ENCODE results near the gene TMEM167B. TPM values are rescaled to one million over a fixed set of nuclear protein-coding genes. Genes with fewer than 3 reads are reported as not detected.

TMEM167B gene
- polyA plus RNA-seq, 12 donors = 36.6 to 49.2 (median 42.4) TPM; not detected in 1

Other genes with a start within 250 kb of the TMEM167B start
- gene AKNAD1, start 233.7 kb upstream of the TMEM167B start, polyA plus RNA-seq (ENCODE audit: insufficient read length in 12 of 12) = 1 to 10 TPM in 10 of 12 donors, not detected in 2; 1.0 to 3.4 (median 2.1) TPM
- 10 to 100 TPM in 11 of 12 donors, not detected in 1; 31.4 to 55.8 (median 45.3) TPM for gene GPSM2, start 213.8 kb upstream of the TMEM167B start, polyA plus RNA-seq (ENCODE audit: insufficient read length in 12 of 12)
- gene CLCC1, start 127.3 kb upstream of the TMEM167B start, polyA plus RNA-seq (ENCODE audit: insufficient read length in 12 of 12) = 10 to 100 TPM in 11 of 12 donors, not detected in 1; 20.3 to 50.7 (median 46.2) TPM
- 10 to 100 TPM in 11 of 12 donors, not detected in 1; 11.2 to 30.8 (median 13.0) TPM for gene WDR47, start 48.7 kb upstream of the TMEM167B start, polyA plus RNA-seq (ENCODE audit: insufficient read length in 12 of 12)
- 10 to 100 TPM in 11 of 12 donors, not detected in 1; 13.5 to 65.1 (median 49.6) TPM for gene TAF13, start 14.8 kb upstream of the TMEM167B start, polyA plus RNA-seq (ENCODE audit: insufficient read length in 12 of 12)
- 1 to 10 TPM in 1 of 12 donors, under 1 TPM in 10, not detected in 1; 0.20 to 1.7 (median 0.49) TPM for gene ELAPOR1, start 23.4 kb downstream of the TMEM167B start, polyA plus RNA-seq (ENCODE audit: insufficient read length in 12 of 12)
- 10 to 100 TPM in 11 of 12 donors, not detected in 1; 70.1 to 99.2 (median 84.2) TPM for gene SARS1, start 123.2 kb downstream of the TMEM167B start, polyA plus RNA-seq (ENCODE audit: insufficient read length in 12 of 12)
- gene CELSR2, start 158.8 kb downstream of the TMEM167B start, polyA plus RNA-seq (ENCODE audit: insufficient read length in 12 of 12) = 10 to 100 TPM in 2 of 12 donors, 1 to 10 TPM in 9, not detected in 1; 3.5 to 16.7 (median 4.7) TPM
- 10 to 100 TPM in 8 of 12 donors, 1 to 10 TPM in 3, not detected in 1; 8.3 to 25.4 (median 12.7) TPM for gene PSRC1, start 192.4 kb downstream of the TMEM167B start, polyA plus RNA-seq (ENCODE audit: insufficient read length in 12 of 12)
- 1 to 10 TPM in 3 of 12 donors, under 1 TPM in 7, not detected in 2; 0.26 to 1.3 (median 0.55) TPM for gene MYBPHL, start 216.2 kb downstream of the TMEM167B start, polyA plus RNA-seq (ENCODE audit: insufficient read length in 12 of 12)